ENCODE measurements around the gene RBMS3.

DNA sequence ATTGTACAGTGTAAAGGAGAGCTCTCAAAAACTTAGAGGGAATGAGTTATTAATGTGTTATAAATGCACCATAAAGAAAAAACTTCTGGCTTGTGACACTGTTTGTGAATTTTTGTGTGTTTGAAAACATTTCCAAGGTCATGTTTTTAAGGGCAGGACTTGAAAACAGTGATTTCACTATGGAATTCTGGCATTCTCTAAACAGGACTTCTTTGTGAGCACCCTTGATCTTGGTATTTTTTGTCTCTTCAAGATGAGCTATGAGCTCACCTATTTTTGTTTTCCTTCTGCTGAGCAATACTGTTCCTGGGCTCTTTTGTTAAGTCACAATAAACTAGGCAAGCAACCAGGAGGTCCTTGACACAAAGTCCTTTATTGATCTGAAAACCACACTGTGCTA lies 284.4 kb downstream of the RBMS3 start:
- TF ChIP-seq CTCF (conservative IDR thresholded peaks at IDR 0.05 in 1 of 2, IDR thresholded peaks at IDR 0.05 in 1 of 2; ENCODE audit: low read depth in 1 of 2, low read length in 2 of 2) (no peak), EZH2 (IDR thresholded peaks at IDR 0.05; ENCODE audit: low read length, missing control alignments) (no peak)
